Psoas muscle (tissue), 8 donors: ENCODE results near the gene KLF15. TPM values are rescaled to one million over a fixed set of nuclear protein-coding genes. Genes with fewer than 3 reads are reported as not detected.

ENCODE experiments used
- ATAC-seq, 4 donors: fragments of 200-7000 bp; cut with Tn5 transposase; one replicate each; pipeline ENCODE4 v1.9.1; 2020; ENCODE audit warnings: moderate library complexity in 3 of 4, mild to moderate bottlenecking in 2 of 4
- DNase-seq, 2 donors: peaks; one replicate each; pipeline ENCODE4 v3.0.0-alpha.2; 2020
- H3K27ac ChIP-seq: fragments of 200-600 bp; one replicate; pipeline ENCODE4 v1.8.0; 2022
- H3K27me3 ChIP-seq, 3 donors: fragments of 200-600 bp in 1 of 3; one replicate each; pipeline versions ENCODE4 v1.6.1 to v1.8.0; 2013 to 2022; ENCODE audit warnings: low read length in 2 of 3, mild to moderate bottlenecking in 2 of 3, moderate library complexity in 1 of 3; ENCODE audit not compliant: insufficient read depth in 3 of 3
- H3K36me3 ChIP-seq, 2 donors: fragments of 200-600 bp in 1 of 2; one replicate each; pipeline versions ENCODE4 v1.6.1 to v1.8.0; 2013 to 2022; ENCODE audit warnings: low read depth in 1 of 2, mild to moderate bottlenecking in 1 of 2, moderate library complexity in 1 of 2; ENCODE audit not compliant: insufficient read depth in 1 of 2
- H3K4me1 ChIP-seq: fragments of 200-600 bp; one replicate; pipeline ENCODE4 v1.8.0; 2022
- H3K4me3 ChIP-seq: fragments of 200-600 bp; one replicate; pipeline ENCODE4 v1.8.0; 2022; ENCODE audit warnings: mild to moderate bottlenecking
- H3K9me3 ChIP-seq: fragments of 200-600 bp; one replicate; pipeline ENCODE4 v1.8.0; 2022
- CTCF ChIP-seq: fragments of 200-600 bp; IDR thresholded peaks from one replicate; pipeline ENCODE4 v1.8.0; 2022; ENCODE audit warnings: antibody characterized with exemption
- WGBS, 3 donors: extraction: QIAGEN DNeasy Blood & Tissue Kit; methylation state at CpG; one replicate each; pipeline versions ENCODE4 v1.1.6 to v1.1.7; 2013; 5-methylcytosine and 5-hydroxymethylcytosine counted together
- intact Hi-C, 2 donors: fragments of 100-400 bp; cut with DNase I; formaldehyde crosslinking; loops; one replicate each; pipeline versions ENCODE4 v1.11.0 to v1.14.2; 2022
- polyA plus RNA-seq, 3 donors: library from polyadenylated mRNA; stranded (reverse); fragments of 200-250 nt; gene quantifications; one replicate each; pipeline ENCODE4 v1.2.3, GENCODE V29; 2013
- total RNA-seq, 4 donors: library from RNA; stranded (reverse); fragmentation: NEBNext Ultra II Directional in 2 of 4; extraction: Animal tissue kit (Norgen Biotek cat#: 25700) in 2 of 4; gene quantifications; one replicate each; pipeline versions ENCODE4 v1.2.1 to v1.2.4, GENCODE V29; 2021 to 2023
- donor health status: healthy with polysubstance abuse.
- donor health status: DM: no; HTN: no; CAD: no; lungs with moderate emphysema.
- donor health status: Bipolar disorder and iron deficiency.
- donor health status: healthy.
- donor health status: DM: yes; HTN: yes; CAD: no.
- donor health status: DM: no; HTN: no; CAD: no.
- donor health status: DM: no; HTN: no; CAD: no.
- donor health status: DM: yes; HTN: yes; CAD: no.

The KLF15 gene
- total and polyA plus RNA-seq, 7 donors = 13.2 to 77.6 (median 37.8) TPM

- 89 to 93% (median 92%) methylated on average over 7 of the region's 7 CpGs for WGBS, 3 donors
- ATAC-seq (no peak), DNase-seq (no peak)
- intact Hi-C loops = no loop called here
- no peaks in the 10 kb centered on the region for H3K27me3 ChIP-seq
- no peak overlapping the region for H3K4me3 ChIP-seq
- TF ChIP-seq CTCF = no peak
- H3K36me3 ChIP-seq = peaks cover 0 to 39% of the 10 kb centered on the region in 2 donors
- H3K27ac ChIP-seq = no peak overlapping the region
- peaks cover 26% of the 10 kb centered on the region for H3K4me1 ChIP-seq
- H3K9me3 ChIP-seq = no peaks in the 10 kb centered on the region
Measured at GRCh38 chr3:126345231-126345630, 12.0 kb downstream of the KLF15 start.

GRCh38 chr3:126344380-126345041 is 12.7 kb downstream of the KLF15 start:
- 83 to 86% (median 84%) methylated on average over 9 of the region's 9 CpGs for WGBS, 3 donors
- intact Hi-C loops = loop anchor here in 1 of 2 donors (5.0 kb wide), 1 partner anchor 37 kb away; no protein-coding TSS in a partner anchor
- Histone ChIP-seq H3K27me3 (no peaks in the 10 kb centered on the region), H3K9me3 (no peaks in the 10 kb centered on the region), H3K27ac (no peak overlapping the region), H3K4me1 (peaks cover 19% of the 10 kb centered on the region), H3K36me3 (peaks cover 0 to 38% of the 10 kb centered on the region in 2 donors), H3K4me3 (no peak overlapping the region)
- no peak for ATAC-seq
- TF ChIP-seq CTCF = no peak
- peak in 1 of 2 donors; percentile 38 for DNase-seq

- no peak overlapping the region for H3K4me3 ChIP-seq
- peaks cover 13% of the 10 kb centered on the region for H3K4me1 ChIP-seq
- no peak overlapping the region for H3K27ac ChIP-seq
- no peaks in the 10 kb centered on the region for H3K9me3 ChIP-seq
- peak in 1 of 2 donors; percentile 40 for DNase-seq
- ATAC-seq = no peak
- no peak for TF ChIP-seq CTCF
- no peaks in the 10 kb centered on the region for H3K27me3 ChIP-seq
- WGBS, 3 donors = 94 to 96% (median 95%) methylated on average over 32 of the region's 32 CpGs
- peaks cover 0 to 38% of the 10 kb centered on the region in 2 donors for H3K36me3 ChIP-seq
- intact Hi-C loops = loop anchor here in 1 of 2 donors (5.0 kb wide), 1 partner anchor 36 kb away; no protein-coding TSS in a partner anchor
Measured at GRCh38 chr3:126343649-126344035, 13.6 kb downstream of the KLF15 start.

- peaks cover 0 to 38% of the 10 kb centered on the region in 2 donors for H3K36me3 ChIP-seq
- 71 to 74% (median 74%) methylated on average over 18 to 19 of the region's 20 CpGs for WGBS, 3 donors
- intact Hi-C loops = loop anchor here in 1 of 2 donors (5.0 kb wide), 1 partner anchor 36 kb away; no protein-coding TSS in a partner anchor
Measured at GRCh38 chr3:126342991-126343648, 14.1 kb downstream of the KLF15 start.

More at GRCh38 chr3:126342991-126343648, 14.1 kb downstream of the KLF15 start:
- Histone ChIP-seq H3K4me1 (peaks cover 13% of the 10 kb centered on the region), H3K4me3 (no peak overlapping the region), H3K27me3 (no peaks in the 10 kb centered on the region), H3K9me3 (no peaks in the 10 kb centered on the region), H3K27ac (no peak overlapping the region)
- TF ChIP-seq CTCF = no peak
- ATAC-seq = peak in 1 of 4 donors; percentile 4
- DNase-seq = peak; percentile 19 to 52
